Small intestine (tissue), 7 donors: Measurements from ENCODE around the gene NFS1. TPM values are rescaled to one million over a fixed set of nuclear protein-coding genes. Genes with fewer than 3 reads are reported as not detected.
A peak's percentile ranks its signal among the peaks of the same experiment; 100 is the strongest.

Source experiments
- DNase-seq, 2 donors: peaks; one replicate each; pipeline versions ENCODE4 v3.0.0 to v3.0.0-alpha.2; 2013
- FAIRE-seq: peaks from 2 replicates; lab custom pipeline; 2012; peaks lifted over from hg19 to GRCh38; lab: Jason Lieb, UNC
- H3K27ac ChIP-seq, 3 donors: one replicate each; pipeline ENCODE4 v1.5.1; 2013; ENCODE audit warnings: low read length in 2 of 3, mild to moderate bottlenecking in 2 of 3, control low read depth in 1 of 3, inconsistent platforms in 1 of 3, low read depth in 1 of 3, moderate library complexity in 1 of 3
- H3K27me3 ChIP-seq, 3 donors: one replicate each; pipeline ENCODE4 v1.6.1; 2013; ENCODE audit warnings: low read length in 3 of 3, inconsistent platforms in 1 of 3; ENCODE audit not compliant: control insufficient read depth in 3 of 3, insufficient read depth in 3 of 3
- H3K36me3 ChIP-seq, 3 donors: one replicate each; pipeline ENCODE4 v1.6.1; 2013; ENCODE audit warnings: low read length in 3 of 3, inconsistent platforms in 1 of 3, low read depth in 1 of 3, mild to moderate bottlenecking in 1 of 3, moderate library complexity in 1 of 3; ENCODE audit not compliant: control insufficient read depth in 3 of 3, insufficient read depth in 2 of 3
- H3K4me1 ChIP-seq, 3 donors: one replicate each; pipeline ENCODE4 v1.6.1; 2013; ENCODE audit warnings: low read length in 2 of 3, inconsistent platforms in 1 of 3, low read depth in 1 of 3, mild to moderate bottlenecking in 1 of 3, moderate library complexity in 1 of 3; ENCODE audit not compliant: control insufficient read depth in 3 of 3, insufficient read depth in 2 of 3
- H3K4me3 ChIP-seq, 3 donors: one replicate each; pipeline ENCODE4 v1.5.1; 2013; ENCODE audit warnings: low read length in 3 of 3, control low read depth in 1 of 3, inconsistent platforms in 1 of 3, low read depth in 1 of 3, mild to moderate bottlenecking in 1 of 3, moderate library complexity in 1 of 3
- H3K9me3 ChIP-seq, 2 donors: one replicate each; pipeline ENCODE4 v1.6.1; 2013; ENCODE audit warnings: low read depth in 1 of 2, low read length in 1 of 2; ENCODE audit not compliant: control insufficient read depth in 2 of 2, insufficient read depth in 1 of 2
- WGBS, 3 donors: extraction: QIAGEN DNeasy Blood & Tissue Kit; methylation state at CpG; one replicate each; pipeline ENCODE4 v1.1.7; 2013; 5-methylcytosine and 5-hydroxymethylcytosine counted together
- polyA plus RNA-seq, 4 donors: library from polyadenylated mRNA; stranded (reverse) in 3 of 4; unstranded in 1 of 4; fragments of 200-250 nt in 3 of 4; fragments of 120-200 nt in 1 of 4; gene quantifications; one replicate each; pipeline versions ENCODE4 v1.2.1 to v1.2.3, GENCODE V29; 2013
- donor health status: healthy with polysubstance abuse.
- donor health status: control.
- donor health status: control.
- donor health status: Bipolar disorder and iron deficiency.
- donor health status: healthy.

NFS1 gene
- polyA plus RNA-seq, 4 donors, result 21.9 to 39.6 (median 34.1) TPM

- no peak for FAIRE-seq
- Histone ChIP-seq H3K27me3 (no peaks in the 10 kb centered on the region), H3K4me3 (no peak overlapping the region), H3K9me3 (no peaks in the 10 kb centered on the region), H3K27ac (no peak overlapping the region), H3K36me3 (peaks cover 0 to 28% (median 11%) of the 10 kb centered on the region in 3 donors), H3K4me1 (no peaks in the 10 kb centered on the region)
- 73 to 90% (median 85%) methylated on average over 4 of the region's 4 CpGs for WGBS, 3 donors
- no peak for DNase-seq
Measured at GRCh38 chr20:35680452-35681183, 18.5 kb downstream of the NFS1 start.

- 93 to 97% (median 96%) methylated on average over 8 of the region's 8 CpGs for WGBS, 3 donors
Measured at GRCh38 chr20:35674921-35675320, 24.2 kb downstream of the NFS1 start.

GRCh38 chr20:35673884-35674283, 25.3 kb downstream of the NFS1 start:
- H3K4me1 ChIP-seq, result no peaks in the 10 kb centered on the region
- no peaks in the 10 kb centered on the region for H3K9me3 ChIP-seq
- no peak for FAIRE-seq
- no peak overlapping the region for H3K4me3 ChIP-seq
- H3K36me3 ChIP-seq, result peaks cover 18 to 63% (median 23%) of the 10 kb centered on the region in 3 donors
- WGBS, 3 donors, result 92 to 95% (median 94%) methylated on average over 4 of the region's 4 CpGs
- H3K27me3 ChIP-seq, result no peaks in the 10 kb centered on the region
- H3K27ac ChIP-seq, result no peak overlapping the region
- DNase-seq, result no peak

More at GRCh38 chr20:35674921-35675320, 24.2 kb downstream of the NFS1 start:
- DNase-seq (no peak), FAIRE-seq (no peak)
- Histone ChIP-seq H3K36me3 (peaks cover 18 to 58% (median 20%) of the 10 kb centered on the region in 3 donors), H3K27me3 (no peaks in the 10 kb centered on the region), H3K27ac (no peak overlapping the region), H3K4me1 (no peaks in the 10 kb centered on the region), H3K4me3 (no peak overlapping the region), H3K9me3 (no peaks in the 10 kb centered on the region)

- DNase-seq (no peak), FAIRE-seq (no peak)
- no peaks in the 10 kb centered on the region for H3K9me3 ChIP-seq
- H3K27me3 ChIP-seq, result no peaks in the 10 kb centered on the region
- H3K36me3 ChIP-seq, result peaks cover 16 to 41% (median 22%) of the 10 kb centered on the region in 3 donors
- no peak overlapping the region for H3K27ac ChIP-seq
- no peak overlapping the region for H3K4me3 ChIP-seq
- 83 to 100% (median 89%) methylated on average over 1 of the region's 1 CpG for WGBS, 3 donors
- H3K4me1 ChIP-seq, result no peaks in the 10 kb centered on the region
Measured at GRCh38 chr20:35669681-35670080, 29.5 kb downstream of the NFS1 start.

GRCh38 chr20:35669221-35669620, 29.9 kb downstream of the NFS1 start:
- Histone ChIP-seq H3K4me3 (no peak overlapping the region), H3K4me1 (no peaks in the 10 kb centered on the region), H3K27me3 (no peaks in the 10 kb centered on the region), H3K36me3 (peaks cover 11 to 41% (median 20%) of the 10 kb centered on the region in 3 donors), H3K27ac (no peak overlapping the region), H3K9me3 (no peaks in the 10 kb centered on the region)
- 92 to 97% (median 95%) methylated on average over 5 of the region's 5 CpGs for WGBS, 3 donors
- FAIRE-seq (no peak), DNase-seq (no peak)

- Histone ChIP-seq H3K27ac (no peak overlapping the region), H3K4me1 (peaks cover 3 to 7% (median 3%) of the 10 kb centered on the region in 3 donors), H3K36me3 (peaks cover 2 to 10% (median 10%) of the 10 kb centered on the region in 3 donors), H3K4me3 (no peak overlapping the region), H3K9me3 (no peaks in the 10 kb centered on the region), H3K27me3 (no peaks in the 10 kb centered on the region)
- FAIRE-seq, result no peak
- WGBS, 3 donors, result 96 to 99% (median 98%) methylated on average over 16 to 17 of the region's 17 CpGs
- DNase-seq, result no peak
Measured at GRCh38 chr20:35665949-35666288, 33.2 kb downstream of the NFS1 start.

GRCh38 chr20:35664466-35665206, 34.5 kb downstream of the NFS1 start, which contains the start of the genes CPNE1 and RBM12:
CPNE1 (minus strand) TSS chr20:35664900; CDS start chr20:35632923, 31,977 bp downstream.
RBM12 (minus strand) TSS chr20:35664900; CDS start chr20:35655322, 9,578 bp downstream.
- no peak for FAIRE-seq
- H3K9me3 ChIP-seq, result no peaks in the 10 kb centered on the region
- peak within 1 kb of the TSS; percentile 95 to 99 (median 98) for H3K27ac ChIP-seq
- H3K4me1 ChIP-seq, result peaks cover 3 to 11% (median 7%) of the 10 kb centered on the region in 3 donors
- no peaks in the 10 kb centered on the region for H3K27me3 ChIP-seq
- peaks cover 2 to 5% (median 4%) of the 10 kb centered on the region in 3 donors for H3K36me3 ChIP-seq
- H3K4me3 ChIP-seq, result peak within 1 kb of the TSS; percentile 81 to 89 (median 89)
- peak; percentile 91 to 97 for DNase-seq
- 0 to 1% (median 1%) methylated on average over 60 to 61 of the region's 61 CpGs for whole genome bisulfite sequencing, 3 donors
